Measurements from ENCODE around the gene STARD3. TPM values are rescaled to one million over a fixed set of nuclear protein-coding genes. Genes with fewer than 3 reads are reported as not detected.

The STARD3 gene
- total RNA-seq, 1 experiment from 2014 or later: 30.1 TPM

DNA sequence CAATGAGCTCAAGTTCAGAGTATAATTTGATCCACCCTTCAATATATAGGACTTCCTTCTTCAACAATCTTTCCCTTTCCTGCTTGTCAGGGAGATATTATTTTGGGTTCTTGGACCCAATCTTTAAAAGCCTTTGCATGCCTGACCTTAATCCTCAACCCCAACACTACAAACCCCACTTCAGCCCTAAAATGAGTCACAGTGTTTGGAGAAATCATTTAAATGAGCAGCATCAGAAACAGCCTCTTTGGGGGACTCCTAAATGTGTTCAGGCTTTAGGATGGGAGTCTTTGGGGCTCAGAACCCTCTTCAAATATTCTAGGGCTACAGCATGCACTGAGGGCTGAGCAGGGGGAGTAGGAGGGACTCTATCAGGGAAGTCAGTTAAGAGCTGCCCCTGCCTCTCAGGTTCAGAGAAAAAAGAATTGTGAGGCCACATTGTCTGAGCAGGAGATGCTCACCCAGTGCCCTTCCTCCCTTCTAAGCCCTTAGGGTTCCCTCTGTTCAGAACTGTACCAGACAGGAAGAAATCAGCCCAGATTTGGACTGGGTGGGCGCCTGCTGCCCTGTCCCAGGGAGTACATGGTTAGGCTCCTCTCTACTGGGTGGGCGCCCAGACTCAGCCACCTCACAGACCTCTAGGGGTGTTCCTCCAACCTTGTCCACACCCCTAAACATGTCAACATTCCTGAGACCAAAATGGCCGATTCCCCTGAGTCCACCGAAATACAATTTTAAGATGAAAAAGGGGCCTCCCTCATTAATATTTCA, 34.2 kb upstream of the STARD3 start:
- Mint-ChIP-seq H3K27ac (ENCODE audit: low read depth, unreplicated experiment) (no peak overlapping the region), H3K4me3 (ENCODE audit: unreplicated experiment) (no peak overlapping the region), H3K4me1 (ENCODE audit: insufficient read depth, unreplicated experiment) (peaks cover 6% of the 10 kb centered on the region), H3K36me3 (ENCODE audit: insufficient read depth, unreplicated experiment) (no peaks in the 10 kb centered on the region), H3K27me3 (ENCODE audit: insufficient read depth, unreplicated experiment) (peaks cover 100% of the 10 kb centered on the region), H3K9me3 (ENCODE audit: unreplicated experiment) (no peaks in the 10 kb centered on the region)
- no TSS peak for BruUV-seq (replicated peaks)
- ChIA-PET POLR2A (no interaction called here), CTCF (interaction anchor here (0.6 kb wide), 1 partner anchor 292 kb away, joined by 3 read pairs; no protein-coding TSS in a partner anchor)
- TF ChIP-seq, protein P1, sequence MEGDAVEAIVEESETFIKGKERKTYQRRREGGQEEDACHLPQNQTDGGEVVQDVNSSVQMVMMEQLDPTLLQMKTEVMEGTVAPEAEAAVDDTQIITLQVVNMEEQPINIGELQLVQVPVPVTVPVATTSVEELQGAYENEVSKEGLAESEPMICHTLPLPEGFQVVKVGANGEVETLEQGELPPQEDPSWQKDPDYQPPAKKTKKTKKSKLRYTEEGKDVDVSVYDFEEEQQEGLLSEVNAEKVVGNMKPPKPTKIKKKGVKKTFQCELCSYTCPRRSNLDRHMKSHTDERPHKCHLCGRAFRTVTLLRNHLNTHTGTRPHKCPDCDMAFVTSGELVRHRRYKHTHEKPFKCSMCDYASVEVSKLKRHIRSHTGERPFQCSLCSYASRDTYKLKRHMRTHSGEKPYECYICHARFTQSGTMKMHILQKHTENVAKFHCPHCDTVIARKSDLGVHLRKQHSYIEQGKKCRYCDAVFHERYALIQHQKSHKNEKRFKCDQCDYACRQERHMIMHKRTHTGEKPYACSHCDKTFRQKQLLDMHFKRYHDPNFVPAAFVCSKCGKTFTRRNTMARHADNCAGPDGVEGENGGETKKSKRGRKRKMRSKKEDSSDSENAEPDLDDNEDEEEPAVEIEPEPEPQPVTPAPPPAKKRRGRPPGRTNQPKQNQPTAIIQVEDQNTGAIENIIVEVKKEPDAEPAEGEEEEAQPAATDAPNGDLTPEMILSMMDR (IDR thresholded peaks at IDR 0.05; ENCODE audit: unreplicated experiment): no peak
- intact Hi-C loops (cut with micrococcal nuclease): no loop called here
- no peak for DNase-seq (ENCODE audit: unreplicated experiment)

- TF ChIP-seq, protein P1 (IDR thresholded peaks at IDR 0.05; ENCODE audit: unreplicated experiment): no peak
Measured at GRCh38 chr17:39603304-39604016, 33.5 kb upstream of the STARD3 start.

GRCh38 chr17:39604911-39605491, 31.9 kb upstream of the STARD3 start:
- Mint-ChIP-seq H3K27ac (ENCODE audit: low read depth, unreplicated experiment) (no peak overlapping the region), H3K4me3 (ENCODE audit: unreplicated experiment) (no peak overlapping the region), H3K27me3 (ENCODE audit: insufficient read depth, unreplicated experiment) (peaks cover 86% of the 10 kb centered on the region), H3K4me1 (ENCODE audit: insufficient read depth, unreplicated experiment) (peaks cover 6% of the 10 kb centered on the region), H3K9me3 (ENCODE audit: unreplicated experiment) (no peaks in the 10 kb centered on the region), H3K36me3 (ENCODE audit: insufficient read depth, unreplicated experiment) (no peaks in the 10 kb centered on the region)
- BruUV-seq (replicated peaks): no TSS peak
- POLR2A ChIA-PET: interaction anchor here (0.8 kb wide), 1 partner anchor 15 kb away, joined by 5 read pairs; no protein-coding TSS in a partner anchor
- TF ChIP-seq, protein P1 (IDR thresholded peaks at IDR 0.05; ENCODE audit: unreplicated experiment): no peak
- no peak for DNase-seq (ENCODE audit: unreplicated experiment)
- CTCF ChIA-PET: interaction anchor here (1.0 to 1.2 kb wide), 2 partner anchors 16 to 18 kb away, joined by 3 to 5 read pairs; no protein-coding TSS in a partner anchor
- intact Hi-C loops (cut with micrococcal nuclease): no loop called here

More at GRCh38 chr17:39603304-39604016, 33.5 kb upstream of the STARD3 start:
- Mint-ChIP-seq H3K4me3 (ENCODE audit: unreplicated experiment) (no peak overlapping the region), H3K36me3 (ENCODE audit: insufficient read depth, unreplicated experiment) (no peaks in the 10 kb centered on the region), H3K9me3 (ENCODE audit: unreplicated experiment) (no peaks in the 10 kb centered on the region), H3K27me3 (ENCODE audit: insufficient read depth, unreplicated experiment) (peaks cover 93% of the 10 kb centered on the region), H3K4me1 (ENCODE audit: insufficient read depth, unreplicated experiment) (peaks cover 6% of the 10 kb centered on the region), H3K27ac (ENCODE audit: low read depth, unreplicated experiment) (no peak overlapping the region)
- no peak for DNase-seq (ENCODE audit: unreplicated experiment)
- no TSS peak for BruUV-seq (replicated peaks)
- intact Hi-C loops (cut with micrococcal nuclease): no loop called here
- ChIA-PET CTCF (interaction anchor here (0.6 kb wide), 1 partner anchor 291 kb away, joined by 3 read pairs; no protein-coding TSS in a partner anchor), POLR2A (no interaction called here)
